Left renal pelvis (tissue), 4 donors: ENCODE data around the gene PLEKHH1. TPM values are rescaled to one million over a fixed set of nuclear protein-coding genes. Genes with fewer than 3 reads are reported as not detected.
"Not testable (repeated sequence)": the region's sequence is repeated elsewhere in the genome, so short reads cannot be mapped to it uniquely, and the experiment has no call there.

Source experiments
- DNase-seq, 4 donors: peaks; one replicate each; pipeline ENCODE4 v3.0.0-alpha.2; 2013; ENCODE audit warnings: low read depth in 4 of 4, low spot score in 3 of 4
- polyA plus RNA-seq, 4 donors: library from polyadenylated mRNA; unstranded; fragments of 120-200 nt; gene quantifications; one replicate each; pipeline ENCODE4 v1.2.1, GENCODE V29; 2013; ENCODE audit not compliant: insufficient read length in 4 of 4

The PLEKHH1 gene
- polyA plus RNA-seq, 4 donors = 6.7 to 81.2 (median 45.4) TPM

DNA sequence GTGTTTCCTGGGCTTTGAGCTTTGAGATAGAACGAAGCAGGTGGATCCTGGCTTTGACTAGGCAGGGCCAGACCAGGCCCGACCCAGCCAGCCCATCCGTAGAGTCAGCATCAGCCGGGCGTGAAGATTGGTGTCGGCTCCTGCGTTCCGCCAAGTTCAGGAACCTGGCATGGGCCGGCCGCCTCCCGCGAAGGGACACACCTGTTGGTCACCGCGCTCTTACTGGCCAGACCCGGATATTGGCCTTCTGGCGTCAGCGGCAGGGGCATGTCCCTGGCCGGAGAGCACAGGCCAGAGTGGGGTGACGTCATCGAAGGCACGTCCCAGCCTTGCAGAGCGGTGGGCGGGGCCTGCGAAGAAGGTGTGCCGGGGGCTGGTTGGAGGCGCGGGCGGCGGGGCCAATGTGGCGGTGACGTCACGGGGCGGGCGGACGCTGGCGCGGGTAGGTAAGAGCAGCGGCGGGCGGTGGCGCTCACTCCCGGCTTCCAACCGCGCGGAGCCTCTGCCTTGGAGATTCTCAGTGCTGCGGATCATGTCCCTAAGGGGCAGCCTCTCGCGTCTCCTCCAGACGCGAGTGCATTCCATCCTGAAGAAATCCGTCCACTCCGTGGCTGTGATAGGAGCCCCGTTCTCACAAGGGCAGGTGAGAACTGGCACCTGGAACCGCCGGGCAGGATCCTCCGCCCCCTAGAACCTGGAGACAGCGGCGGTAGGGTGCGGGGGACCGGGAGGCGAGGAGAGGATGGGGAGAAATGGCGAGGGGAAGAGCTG is 86.5 kb downstream of the PLEKHH1 start, which contains the start of gene ARG2:
TSS of gene ARG2 (plus strand) at position 475 of the 771 bp plus-strand sequence. CDS start at position 533, 58 bp downstream.
- peak; percentile 78 to 89 (median 82) for DNase-seq

DNA sequence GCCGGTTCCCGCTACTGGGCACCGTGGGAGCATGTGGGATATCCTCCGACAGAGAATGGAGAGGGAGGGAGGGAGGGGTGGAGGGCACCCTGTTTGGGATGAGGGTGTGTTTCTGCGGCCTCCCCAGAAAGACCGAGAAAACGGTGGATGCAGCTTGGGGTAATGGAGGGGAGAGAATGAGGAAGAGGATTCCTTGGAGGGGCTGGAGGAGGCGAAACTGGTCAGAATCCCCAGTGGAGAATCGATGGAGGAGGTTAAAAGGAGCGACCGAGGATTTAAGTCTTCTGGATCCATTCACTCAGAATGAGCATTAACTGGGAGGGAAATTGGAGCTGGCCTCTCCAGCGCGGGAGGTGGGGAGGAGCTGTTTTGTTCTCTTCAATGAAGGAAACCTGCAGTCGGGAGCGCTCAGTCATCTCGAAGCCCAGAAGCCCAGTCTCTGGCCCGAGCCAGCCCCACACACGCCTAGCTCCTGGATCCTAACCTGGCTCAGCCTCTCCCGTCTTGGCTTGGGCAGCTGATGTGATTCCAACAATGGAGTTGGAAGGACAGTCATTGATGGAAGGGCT is 87.2 kb downstream of the PLEKHH1 start:
- no peak for DNase-seq

DNA sequence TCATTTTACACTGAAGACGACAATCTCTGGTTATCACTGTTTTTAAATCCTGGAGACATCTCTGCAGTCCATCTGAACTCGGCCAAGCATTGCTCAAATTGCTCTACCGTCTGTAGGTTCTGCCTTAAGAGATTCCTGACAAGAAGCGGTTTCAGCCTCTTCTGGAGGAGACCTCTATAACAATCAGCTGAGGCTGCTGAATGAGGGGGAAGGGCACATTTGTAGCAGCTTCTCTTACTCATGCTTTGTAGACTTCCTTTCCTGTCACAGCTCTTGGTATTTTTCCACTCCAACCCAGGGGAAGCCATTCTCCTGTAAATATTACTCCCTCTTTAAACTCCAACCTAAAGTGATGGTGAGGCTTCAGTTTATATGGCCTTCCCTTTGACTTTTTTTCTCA is 89.6 kb downstream of the PLEKHH1 start:
- DNase-seq = no peak

DNA sequence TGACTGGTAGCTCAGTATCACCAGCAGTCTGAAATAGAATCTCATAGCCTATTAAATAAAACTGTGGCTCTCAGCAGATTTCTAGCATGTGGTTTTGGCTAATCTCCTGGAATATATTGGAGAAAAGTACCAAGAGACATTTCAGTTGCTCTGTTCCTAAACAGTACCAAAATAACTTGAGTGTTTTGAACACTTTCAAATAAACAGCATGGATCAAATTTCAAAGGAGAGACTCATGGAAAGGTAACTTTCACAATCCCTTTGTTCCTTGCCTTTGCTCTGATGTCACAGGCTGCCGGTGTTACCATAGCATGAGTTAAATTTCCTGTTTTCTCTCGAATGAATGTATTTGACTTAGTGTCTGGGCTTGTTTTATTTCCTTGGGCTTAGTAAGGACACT is 90.0 kb downstream of the PLEKHH1 start:
- DNase-seq = no peak

DNA sequence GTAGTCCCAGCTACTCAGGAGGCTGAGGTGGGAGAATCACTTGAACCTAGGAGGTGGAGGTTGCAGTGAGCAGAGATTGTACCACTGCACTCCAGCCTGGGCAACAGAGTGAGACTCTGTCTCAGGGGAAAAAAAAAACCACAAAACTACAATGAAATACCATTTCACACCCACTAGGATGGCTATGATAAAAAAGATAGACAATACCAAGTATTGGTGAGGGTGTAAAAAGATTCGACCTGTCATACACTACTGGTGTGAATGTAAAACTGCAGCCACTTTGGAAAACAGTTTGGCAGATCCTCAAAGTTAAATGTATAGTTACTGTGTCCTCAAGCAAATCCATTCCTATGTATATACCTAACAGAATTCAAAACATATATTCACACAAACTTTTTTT is 93.0 kb downstream of the PLEKHH1 start:
- DNase-seq = not testable (repeated sequence)

DNA sequence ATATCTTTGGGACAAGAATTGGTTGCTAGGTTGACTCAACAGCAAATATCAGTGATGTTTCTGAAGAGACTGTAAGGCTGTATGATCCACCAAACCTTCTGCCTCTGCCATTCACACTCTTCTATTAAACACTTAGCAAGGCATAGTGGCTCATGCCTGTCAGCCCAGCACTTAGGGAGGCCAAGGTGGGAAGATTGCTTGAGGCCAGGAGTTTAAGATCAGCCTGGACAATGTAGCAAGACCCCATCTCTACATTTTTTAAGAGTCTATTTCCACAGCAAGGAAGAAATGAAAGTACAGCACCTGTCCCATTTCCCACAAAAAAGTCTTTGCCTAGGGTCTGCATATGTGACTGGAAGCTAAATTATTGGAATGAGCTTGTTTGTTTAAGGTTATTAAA is 94.4 kb downstream of the PLEKHH1 start:
- DNase-seq = no peak

DNA sequence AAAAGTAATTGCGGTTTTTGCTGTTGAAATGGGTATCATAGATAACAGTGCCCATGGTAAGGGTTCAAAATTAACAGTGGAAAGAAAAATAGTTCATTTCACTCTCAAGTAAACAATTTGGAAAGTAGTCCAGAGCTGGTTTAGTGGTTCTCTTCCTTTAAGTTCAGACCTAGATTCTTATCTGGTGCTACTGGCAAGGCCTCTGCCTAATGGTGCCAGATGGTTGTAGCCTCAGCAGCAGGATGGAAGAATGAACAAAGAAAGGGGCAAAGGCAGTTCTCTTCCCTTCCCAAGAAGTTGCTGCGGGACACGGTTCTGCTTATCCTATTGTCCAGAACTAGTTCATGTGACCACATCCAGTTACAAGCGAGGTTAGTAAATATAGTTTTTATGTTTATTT is 97.1 kb downstream of the PLEKHH1 start:
- no peak for DNase-seq

DNA sequence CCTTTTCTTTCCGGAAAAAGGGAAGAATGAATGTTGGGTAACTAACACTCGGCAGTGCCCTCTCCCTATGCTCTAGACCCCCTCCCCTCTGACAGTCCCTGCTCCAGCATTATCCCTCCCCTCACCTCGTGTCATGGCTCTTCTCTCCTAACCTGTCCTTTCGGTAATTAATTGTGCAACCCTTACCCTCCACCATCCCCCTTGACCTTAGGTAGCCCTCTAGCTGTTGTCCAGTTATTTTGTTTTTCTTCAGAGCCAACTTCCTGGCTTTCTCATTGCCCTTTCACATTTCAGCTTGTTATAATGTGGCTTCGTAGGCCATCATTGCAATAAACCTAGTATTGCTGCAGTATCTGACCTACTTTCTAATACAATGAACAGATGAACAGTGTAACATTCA is 97.8 kb downstream of the PLEKHH1 start:
- DNase-seq = no peak

DNA sequence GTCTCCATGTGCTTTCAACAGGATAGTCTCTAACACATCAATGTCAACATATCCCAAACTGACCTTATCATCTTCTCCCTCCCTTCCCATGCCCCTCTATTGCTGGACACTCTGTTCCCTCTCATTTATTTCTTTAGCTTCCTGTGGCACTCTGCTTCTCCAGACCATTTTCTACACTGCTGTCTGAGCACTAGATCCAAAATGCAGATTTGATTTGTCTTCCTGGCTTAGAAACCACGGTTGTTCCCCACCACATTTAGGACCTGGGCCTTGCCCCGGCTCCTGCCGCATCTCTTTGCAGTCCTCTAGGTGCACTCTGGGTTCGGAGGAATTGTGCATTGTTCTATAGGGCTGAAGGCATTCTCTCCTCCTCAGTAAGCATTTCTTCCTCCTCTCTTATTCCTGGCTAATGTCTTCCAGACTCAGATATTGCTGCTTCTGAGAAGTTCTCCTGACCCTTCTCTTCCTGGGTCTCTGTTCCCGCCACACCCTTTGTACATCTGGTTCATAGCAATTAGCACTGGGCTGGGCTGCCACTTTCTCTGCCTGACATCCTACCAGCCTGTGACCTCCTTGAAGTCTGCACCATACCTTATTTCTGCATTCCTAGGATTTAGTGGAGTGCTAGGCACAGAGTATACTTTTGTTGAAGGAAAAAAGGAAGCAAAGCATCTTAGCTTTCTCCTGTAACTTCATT is 100.5 kb downstream of the PLEKHH1 start:
- no peak for DNase-seq

DNA sequence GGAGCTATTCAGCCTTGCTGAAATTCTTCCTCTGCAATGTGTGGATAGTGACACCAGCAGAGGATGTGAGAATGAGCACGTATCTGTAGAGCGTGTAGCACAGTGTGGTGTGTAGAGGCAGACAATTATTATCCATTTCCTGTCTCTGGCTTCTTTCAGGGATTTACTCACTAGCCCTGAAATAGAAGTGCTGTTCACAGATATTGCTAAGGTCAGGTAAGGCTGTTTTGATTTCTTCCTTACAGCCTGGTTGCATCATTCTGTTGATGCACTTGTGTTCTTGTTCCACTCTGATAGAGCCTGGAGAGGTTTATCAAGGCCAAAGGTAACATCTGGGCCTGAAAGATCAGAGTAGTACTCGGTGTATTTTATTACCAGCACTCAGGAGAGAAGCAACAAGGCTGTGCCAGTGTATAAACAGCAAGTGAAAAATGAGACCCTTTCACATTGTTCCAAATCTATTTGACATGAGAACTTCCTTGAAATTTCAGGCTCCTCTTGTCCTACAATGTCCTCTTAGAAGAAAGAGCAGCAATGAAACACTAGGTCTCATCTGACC is 103.3 kb downstream of the PLEKHH1 start:
- no peak for DNase-seq

DNA sequence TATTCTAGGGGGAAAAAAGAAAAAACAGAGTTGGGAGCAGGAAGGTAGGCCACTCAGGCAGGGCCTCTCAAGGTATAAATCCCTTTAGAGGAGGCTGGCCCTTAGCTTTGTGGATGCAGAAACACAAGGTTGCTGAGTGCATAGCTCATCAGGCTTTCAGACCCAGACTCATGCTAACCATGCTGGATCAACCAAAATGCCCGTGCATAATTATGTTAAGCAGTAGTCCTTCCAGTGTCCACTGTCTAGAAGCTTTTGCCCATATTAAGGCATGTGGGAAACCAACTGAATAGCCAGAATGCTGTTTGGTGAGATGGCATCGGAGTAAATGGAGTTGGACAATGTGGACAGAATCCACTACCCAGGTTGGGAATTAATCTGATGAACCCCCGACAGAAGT is 105.6 kb downstream of the PLEKHH1 start:
- no peak for DNase-seq

Other genes with a start within 250 kb of the PLEKHH1 start
- gene ATP6V1D, start 173.5 kb upstream of the PLEKHH1 start, polyA plus RNA-seq = 100 to 1,000 TPM in 3 of 4 donors, 10 to 100 TPM in 1; 94.4 to 164 (median 140) TPM
- gene EIF2S1, start 173.0 kb upstream of the PLEKHH1 start, polyA plus RNA-seq = 100 to 1,000 TPM in 2 of 4 donors, 10 to 100 TPM in 2; 82.5 to 111 (median 94.3) TPM
- 1 to 10 TPM; 1.4 to 3.2 (median 2.1) TPM for gene PLEK2, start 121.1 kb upstream of the PLEKHH1 start, polyA plus RNA-seq
- gene TMEM229B, start 44.6 kb upstream of the PLEKHH1 start, polyA plus RNA-seq = 1 to 10 TPM in 3 of 4 donors, under 1 TPM in 1; 0.68 to 3.3 (median 2.5) TPM
- 10 to 100 TPM; 26.2 to 44.3 (median 38.7) TPM for gene PIGH, start 67.0 kb downstream of the PLEKHH1 start, polyA plus RNA-seq
- 10 to 100 TPM in 3 of 4 donors, 1 to 10 TPM in 1; 1.7 to 35.3 (median 11.9) TPM for gene ARG2, start 86.6 kb downstream of the PLEKHH1 start, polyA plus RNA-seq
- 100 to 1,000 TPM; 101 to 119 (median 106) TPM for gene VTI1B, start 141.3 kb downstream of the PLEKHH1 start, polyA plus RNA-seq
- 100 to 1,000 TPM in 3 of 4 donors, 10 to 100 TPM in 1; 52.3 to 115 (median 108) TPM for gene RDH11, start 162.5 kb downstream of the PLEKHH1 start, polyA plus RNA-seq
- under 1 TPM in 3 of 4 donors, not detected in 1; 0.36 to 0.84 (median 0.42) TPM for gene RDH12, start 168.6 kb downstream of the PLEKHH1 start, polyA plus RNA-seq